ENCODE data around the gene CD9. TPM values are rescaled to one million over a fixed set of nuclear protein-coding genes. Genes with fewer than 3 reads are reported as not detected.

Gene CD9
- total RNA-seq, 1 donor from 2014 or later: 437 TPM

GRCh38 chr12:6237830-6238229 is 37.6 kb downstream of the CD9 start:
- peaks cover 51% of the 10 kb centered on the region for H3K4me1 ChIP-seq
- no peak overlapping the region for H3K27ac ChIP-seq
- ATAC-seq (no peak), DNase-seq (no peak)
- intact Hi-C loops (cut with DNase I): no loop called here
- H3K27me3 ChIP-seq (ENCODE audit: low read depth): no peaks in the 10 kb centered on the region
- peaks cover 66% of the 10 kb centered on the region for H3K36me3 ChIP-seq
- no peak overlapping the region for H3K4me3 ChIP-seq
- H3K9me3 ChIP-seq: no peaks in the 10 kb centered on the region
- no peak for TF ChIP-seq CTCF (IDR thresholded peaks at IDR 0.05)

DNA sequence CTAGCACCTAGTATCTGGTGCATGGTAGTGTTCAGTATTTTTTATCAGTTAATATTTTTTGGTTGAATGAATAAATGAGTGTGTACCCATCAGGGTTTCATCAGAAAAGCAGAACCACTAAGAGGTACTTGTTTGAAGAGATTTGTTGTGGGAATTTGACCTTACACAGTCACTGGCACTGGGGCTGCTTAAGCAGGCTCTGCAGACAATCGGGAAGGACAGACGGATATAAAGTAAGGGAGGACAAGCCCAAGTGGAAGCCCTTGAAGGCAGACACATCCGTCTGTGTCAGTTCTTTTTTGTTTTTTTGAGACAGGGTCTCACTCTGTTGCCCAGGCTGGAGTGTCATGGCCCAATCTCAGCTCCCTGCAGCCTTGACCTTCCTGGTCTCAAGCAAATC is 38.7 kb downstream of the CD9 start:
- ATAC-seq (no peak), DNase-seq (no peak)
- intact Hi-C loops (cut with DNase I): no loop called here
- Histone ChIP-seq H3K27me3 (ENCODE audit: low read depth) (no peaks in the 10 kb centered on the region), H3K9me3 (no peaks in the 10 kb centered on the region), H3K27ac (no peak overlapping the region), H3K36me3 (peaks cover 55% of the 10 kb centered on the region), H3K4me1 (peaks cover 42% of the 10 kb centered on the region), H3K4me3 (no peak overlapping the region)
- TF ChIP-seq CTCF (IDR thresholded peaks at IDR 0.05): no peak

GRCh38 chr12:6241495-6241894 is 41.3 kb downstream of the CD9 start:
- Histone ChIP-seq H3K9me3 (no peaks in the 10 kb centered on the region), H3K27me3 (ENCODE audit: low read depth) (no peaks in the 10 kb centered on the region), H3K4me1 (peaks cover 18% of the 10 kb centered on the region), H3K27ac (peak overlapping the region; percentile 54), H3K36me3 (peaks cover 29% of the 10 kb centered on the region), H3K4me3 (no peak overlapping the region)
- intact Hi-C loops (cut with DNase I): no loop called here
- TF ChIP-seq CTCF (IDR thresholded peaks at IDR 0.05): no peak
- DNase-seq (peak; percentile 84), ATAC-seq (peak; percentile 81 to 86)

DNA sequence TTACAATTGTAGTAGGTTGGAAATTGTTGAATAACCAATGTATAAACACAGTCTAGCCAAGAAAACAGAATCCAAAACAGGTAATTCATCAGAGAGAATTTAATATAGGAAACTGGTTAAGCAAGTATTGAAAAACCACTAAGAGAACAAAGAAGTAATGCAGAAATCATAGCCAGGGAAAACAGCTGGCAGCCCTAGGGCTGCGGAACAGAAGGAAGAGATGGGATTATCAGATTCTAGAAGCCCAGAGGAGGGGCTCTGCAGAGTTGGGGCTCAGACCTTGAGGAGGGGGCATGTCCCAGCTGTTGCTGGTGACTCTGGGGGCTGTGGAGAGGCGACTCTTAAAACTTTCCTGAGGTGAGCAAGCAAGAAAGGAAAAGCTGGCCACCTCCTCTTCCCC is 49.4 kb downstream of the CD9 start:
- DNase-seq (no peak), ATAC-seq (no peak)
- intact Hi-C loops (cut with DNase I): no loop called here
- no peak overlapping the region for H3K4me3 ChIP-seq
- H3K4me1 ChIP-seq: no peaks in the 10 kb centered on the region
- H3K27me3 ChIP-seq (ENCODE audit: low read depth): no peaks in the 10 kb centered on the region
- no peaks in the 10 kb centered on the region for H3K36me3 ChIP-seq
- H3K9me3 ChIP-seq: no peaks in the 10 kb centered on the region
- H3K27ac ChIP-seq: no peak overlapping the region
- no peak for TF ChIP-seq CTCF (IDR thresholded peaks at IDR 0.05)

GRCh38 chr12:6250343-6250742 is 50.1 kb downstream of the CD9 start:
- ATAC-seq (peak; percentile 31 to 34), DNase-seq (no peak)
- H3K4me1 ChIP-seq: no peaks in the 10 kb centered on the region
- no peaks in the 10 kb centered on the region for H3K9me3 ChIP-seq
- H3K27ac ChIP-seq: no peak overlapping the region
- intact Hi-C loops (cut with DNase I): no loop called here
- H3K4me3 ChIP-seq: no peak overlapping the region
- no peaks in the 10 kb centered on the region for H3K36me3 ChIP-seq
- TF ChIP-seq CTCF (IDR thresholded peaks at IDR 0.05): no peak
- no peaks in the 10 kb centered on the region for H3K27me3 ChIP-seq (ENCODE audit: low read depth)

DNA sequence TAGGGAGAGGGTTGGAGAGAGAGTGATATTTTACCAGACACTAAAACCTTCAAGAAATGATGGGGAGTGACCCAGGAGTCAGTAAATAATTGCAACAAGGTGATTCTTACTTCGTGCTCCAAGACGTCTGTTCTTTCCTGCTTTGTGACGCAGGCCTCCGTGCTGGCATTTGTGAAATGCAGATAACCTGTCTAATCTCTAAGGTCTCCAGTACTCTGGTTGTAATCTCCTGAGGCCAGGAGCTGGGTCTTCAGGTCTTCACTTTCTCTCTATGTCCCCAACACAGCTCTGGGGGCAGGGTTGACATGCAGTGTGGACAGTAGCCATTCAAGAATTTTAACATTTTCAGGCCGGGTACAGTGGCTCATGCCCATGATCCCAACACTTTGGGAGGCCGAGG is 53.1 kb downstream of the CD9 start:
- TF ChIP-seq CTCF (IDR thresholded peaks at IDR 0.05): no peak
- DNase-seq (no peak), ATAC-seq (no peak)
- H3K4me3 ChIP-seq: no peak overlapping the region
- intact Hi-C loops (cut with DNase I): no loop called here
- no peaks in the 10 kb centered on the region for H3K9me3 ChIP-seq
- H3K27me3 ChIP-seq (ENCODE audit: low read depth): no peaks in the 10 kb centered on the region
- no peak overlapping the region for H3K27ac ChIP-seq
- H3K36me3 ChIP-seq: no peaks in the 10 kb centered on the region
- no peaks in the 10 kb centered on the region for H3K4me1 ChIP-seq
